Naive thymus-derived CD4-positive, alpha-beta T cell (primary cell): ENCODE measurements around the gene ACVR1B. TPM values are rescaled to one million over a fixed set of nuclear protein-coding genes. Genes with fewer than 3 reads are reported as not detected.
A peak's percentile ranks its signal among the peaks of the same experiment; 100 is the strongest.

Source experiments
- ATAC-seq: fragments of 150-1000 bp; cut with Tn5 transposase; 2 replicates; pipeline ENCODE4 v1.10.0; 2021; ENCODE audit warnings: mild to moderate bottlenecking, moderate library complexity
- CTCF ChIA-PET: fragments of 350-600 bp; sonication (Branson Sonifier 250); formaldehyde crosslinking; loops from one replicate; lab custom pipeline; 2021; ENCODE audit warnings: antibody characterized with exemption; lab: Charles Lee
- POLR2A ChIA-PET: fragments of 350-600 bp; sonication (Branson Sonifier 250); formaldehyde crosslinking; loops from one replicate; lab custom pipeline; 2021; ENCODE audit warnings: antibody characterized with exemption, inconsistent platforms; lab: Charles Lee
- DNase-seq, 9 donors: peaks; one replicate each; pipeline versions ENCODE4 v3.0.0 to v3.0.0-alpha.2; 2020 to 2022; ENCODE audit warnings: mixed read lengths in 1 of 9
- H3K27ac ChIP-seq: one replicate; pipeline ENCODE4 v1.7.0; 2013; ENCODE audit warnings: mild to moderate bottlenecking, low read depth, low read length, moderate library complexity
- H3K27me3 ChIP-seq, 2 donors: one replicate each; pipeline ENCODE4 v1.7.0; 2013; ENCODE audit warnings: low read length in 2 of 2, mild to moderate bottlenecking in 2 of 2, moderate library complexity in 2 of 2; ENCODE audit not compliant: control insufficient read depth in 2 of 2, insufficient read depth in 2 of 2
- H3K36me3 ChIP-seq, 3 experiments: 1 replicate in 2 of 3; 2 replicates in 1 of 3; pipeline ENCODE4 v1.7.0; 2013; ENCODE audit warnings: low read length in 3 of 3, mild to moderate bottlenecking in 3 of 3, moderate library complexity in 1 of 3; ENCODE audit not compliant: insufficient read depth in 3 of 3, control insufficient read depth in 2 of 3
- H3K4me1 ChIP-seq, 2 donors: one replicate each; pipeline ENCODE4 v1.7.0; 2013; ENCODE audit warnings: low read length in 2 of 2, mild to moderate bottlenecking in 2 of 2, moderate library complexity in 1 of 2; ENCODE audit not compliant: control insufficient read depth in 2 of 2, insufficient read depth in 2 of 2
- H3K4me3 ChIP-seq: 2 replicates; pipeline ENCODE4 v1.7.0; 2013; ENCODE audit warnings: mild to moderate bottlenecking, low read length
- H3K9me3 ChIP-seq, 3 experiments: 1 replicate in 2 of 3; 2 replicates in 1 of 3; pipeline ENCODE4 v1.7.0; 2013; ENCODE audit warnings: low read length in 3 of 3; ENCODE audit not compliant: control insufficient read depth in 2 of 3
- H3K27ac Mint-ChIP-seq, 9 donors: one replicate each; pipeline ENCODE4 v1.8.0; 2020 to 2022; ENCODE audit warnings: mixed read lengths in 9 of 9, mild to moderate bottlenecking in 8 of 9, moderate library complexity in 5 of 9, inconsistent platforms in 2 of 9
- H3K27me3 Mint-ChIP-seq, 5 donors: one replicate each; pipeline ENCODE4 v1.8.0; 2021 to 2022; ENCODE audit warnings: mixed read lengths in 5 of 5, mild to moderate bottlenecking in 1 of 5
- H3K36me3 Mint-ChIP-seq, 5 donors: one replicate each; pipeline ENCODE4 v1.8.0; 2020 to 2022; ENCODE audit warnings: mixed read lengths in 5 of 5, mild to moderate bottlenecking in 3 of 5, inconsistent platforms in 1 of 5
- H3K4me1 Mint-ChIP-seq, 7 donors: one replicate each; pipeline ENCODE4 v1.8.0; 2020 to 2022; ENCODE audit warnings: mixed read lengths in 7 of 7, mild to moderate bottlenecking in 3 of 7, inconsistent platforms in 1 of 7
- H3K4me3 Mint-ChIP-seq, 10 donors: one replicate each; pipeline ENCODE4 v1.8.0; 2020 to 2022; ENCODE audit warnings: mild to moderate bottlenecking in 10 of 10, mixed read lengths in 10 of 10, moderate library complexity in 6 of 10, inconsistent platforms in 2 of 10
- H3K9me3 Mint-ChIP-seq, 11 donors: one replicate each; pipeline ENCODE4 v1.8.0; 2020 to 2022; ENCODE audit warnings: mixed read lengths in 11 of 11, mild to moderate bottlenecking in 4 of 11, inconsistent platforms in 1 of 11, moderate library complexity in 1 of 11
- intact Hi-C, 2 donors: fragments of 100-400 bp; cut with micrococcal nuclease; formaldehyde crosslinking; loops; one replicate each; pipeline ENCODE4 v1.15.1; 2023
- polyA plus RNA-seq, 2 donors: library from polyadenylated mRNA; unstranded; fragments of 300-500 nt; fragmentation: Illumina TruSeq; gene quantifications; one replicate each; pipeline ENCODE4 v1.2.3, GENCODE V29; 2021
- total RNA-seq, 6 experiments: library from RNA in 5 of 6; stranded (reverse) in 5 of 6; gene quantifications; 1 replicate in 5 of 6; 2 replicates in 1 of 6; pipeline ENCODE4 v1.2.3 and lab custom pipeline; 2021 to 2026

Gene ACVR1B
- total and polyA plus RNA-seq, 7 experiments from 2014 or later, result 2.5 to 14.8 (median 12.8) TPM

- no peaks in the 10 kb centered on the region for H3K27me3 Mint-ChIP-seq
- peak overlapping the region in 5 of 9 donors; percentile 24 to 67 (median 38) for H3K27ac Mint-ChIP-seq
- H3K4me1 Mint-ChIP-seq, result peaks cover 0 to 7% (median 3%) of the 10 kb centered on the region in 7 donors
- H3K4me1 ChIP-seq, result no peaks in the 10 kb centered on the region
- peaks cover 0 to 48% (median 11%) of the 10 kb centered on the region in 5 donors for H3K36me3 Mint-ChIP-seq
- H3K9me3 Mint-ChIP-seq, result peaks cover 0 to 7% (median 0%) of the 10 kb centered on the region in 11 donors
- ATAC-seq (no peak), DNase-seq (no peak)
- no peak overlapping the region for H3K4me3 ChIP-seq
- ChIA-PET CTCF (interaction anchor here (1.2 to 13.0 kb wide), 2 partner anchors 8 to 68 kb away, joined by 4 to 316 read pairs; no protein-coding TSS in a partner anchor), POLR2A (interaction anchor here (0.9 to 1.0 kb wide), 2 partner anchors 11 to 19 kb away, joined by 3 to 4 read pairs; no protein-coding TSS in a partner anchor)
- intact Hi-C loops, result no loop called here
- peaks cover 0 to 45% (median 5%) of the 10 kb centered on the region in 3 experiments for H3K36me3 ChIP-seq
- H3K27me3 ChIP-seq, result no peaks in the 10 kb centered on the region
- H3K27ac ChIP-seq, result no peak overlapping the region
- H3K4me3 Mint-ChIP-seq, result peak overlapping the region in 1 of 10 donors; percentile 12
- peaks cover 0 to 3% (median 0%) of the 10 kb centered on the region in 3 experiments for H3K9me3 ChIP-seq
Measured at GRCh38 chr12:52013626-52014310, 62.3 kb downstream of the ACVR1B start.

- ChIA-PET POLR2A (interaction anchor here (0.5 to 1.0 kb wide), 5 partner anchors 9 to 22 kb away, joined by 3 to 4 read pairs (median 3); no protein-coding TSS in a partner anchor), CTCF (interaction anchor here (1.6 to 13.0 kb wide), 2 partner anchors 7 to 11 kb away, joined by 5 to 316 read pairs; no protein-coding TSS in a partner anchor)
- H3K4me3 ChIP-seq, result no peak overlapping the region
- ATAC-seq (no peak), DNase-seq (peak in 1 of 9 donors; percentile 25)
- Mint-ChIP-seq H3K4me1 (peaks cover 0 to 3% (median 0%) of the 10 kb centered on the region in 7 donors), H3K36me3 (peaks cover 0 to 45% (median 11%) of the 10 kb centered on the region in 5 donors), H3K27ac (peak overlapping the region in 2 of 9 donors; percentile 38 to 60), H3K4me3 (no peak overlapping the region), H3K27me3 (no peaks in the 10 kb centered on the region), H3K9me3 (peaks cover 0 to 7% (median 0%) of the 10 kb centered on the region in 11 donors)
- no peaks in the 10 kb centered on the region for H3K27me3 ChIP-seq
- peaks cover 0 to 3% (median 0%) of the 10 kb centered on the region in 3 experiments for H3K9me3 ChIP-seq
- H3K4me1 ChIP-seq, result no peaks in the 10 kb centered on the region
- intact Hi-C loops, result no loop called here
- H3K36me3 ChIP-seq, result peaks cover 0 to 45% (median 5%) of the 10 kb centered on the region in 3 experiments
- no peak overlapping the region for H3K27ac ChIP-seq
Measured at GRCh38 chr12:52014567-52015530, 63.4 kb downstream of the ACVR1B start.

GRCh38 chr12:52015532-52016041, 64.1 kb downstream of the ACVR1B start:
- Mint-ChIP-seq H3K4me3 (peak overlapping the region in 1 of 10 donors; percentile 29), H3K36me3 (peaks cover 0 to 41% (median 11%) of the 10 kb centered on the region in 5 donors), H3K27me3 (peaks cover 0 to 7% (median 0%) of the 10 kb centered on the region in 5 donors), H3K27ac (peak overlapping the region in 5 of 9 donors; percentile 1 to 52 (median 17)), H3K4me1 (peaks cover 7 to 10% (median 7%) of the 10 kb centered on the region in 7 donors), H3K9me3 (peaks cover 0 to 7% (median 0%) of the 10 kb centered on the region in 11 donors)
- H3K4me1 ChIP-seq, result no peaks in the 10 kb centered on the region
- peaks cover 0 to 40% (median 5%) of the 10 kb centered on the region in 3 experiments for H3K36me3 ChIP-seq
- DNase-seq, result peak in 1 of 9 donors; percentile 20
- ChIA-PET POLR2A (interaction anchor here (0.5 to 1.0 kb wide), 3 partner anchors 8 to 23 kb away, joined by 3 to 4 read pairs (median 3); no protein-coding TSS in a partner anchor), CTCF (interaction anchor here (0.6 to 2.2 kb wide), 3 partner anchors 10 to 236 kb away, joined by 3 to 6 read pairs (median 5); no protein-coding TSS in a partner anchor)
- H3K9me3 ChIP-seq, result peaks cover 0 to 3% (median 0%) of the 10 kb centered on the region in 3 experiments
- H3K27me3 ChIP-seq, result no peaks in the 10 kb centered on the region
- ATAC-seq, result peak; percentile 5
- intact Hi-C loops, result no loop called here
- no peak overlapping the region for H3K27ac ChIP-seq
- no peak overlapping the region for H3K4me3 ChIP-seq

GRCh38 chr12:52018433-52019112, 67.1 kb downstream of the ACVR1B start:
- Mint-ChIP-seq H3K4me1 (peaks cover 13 to 20% (median 18%) of the 10 kb centered on the region in 7 donors), H3K27ac (peak overlapping the region in 2 of 9 donors; percentile 28 to 62), H3K27me3 (peaks cover 0 to 16% (median 0%) of the 10 kb centered on the region in 5 donors), H3K4me3 (no peak overlapping the region), H3K36me3 (peaks cover 0 to 15% (median 0%) of the 10 kb centered on the region in 5 donors), H3K9me3 (peaks cover 0 to 7% (median 0%) of the 10 kb centered on the region in 11 donors)
- Histone ChIP-seq H3K4me3 (no peak overlapping the region), H3K27ac (no peak overlapping the region), H3K27me3 (no peaks in the 10 kb centered on the region), H3K9me3 (no peaks in the 10 kb centered on the region), H3K36me3 (peaks cover 0 to 16% (median 2%) of the 10 kb centered on the region in 3 experiments), H3K4me1 (peaks cover 0 to 7% of the 10 kb centered on the region in 2 donors)
- ChIA-PET POLR2A (interaction anchor here (1.1 to 10.5 kb wide), 2 partner anchors 12 to 24 kb away, joined by 3 to 162 read pairs; partner anchors contain the start of gene TAMALIN), CTCF (interaction anchor here (9.6 to 14.8 kb wide), 3 partner anchors 10 to 59 kb away, joined by 316 to 457 read pairs (median 319); partner anchors contain the start of genes ATG101, SMIM41 and TAMALIN)
- DNase-seq, result no peak
- ATAC-seq, result no peak
- intact Hi-C loops, result no loop called here

- ChIA-PET POLR2A (interaction anchor here (1.1 to 10.5 kb wide), 4 partner anchors 13 to 51 kb away, joined by 3 to 162 read pairs (median 8); partner anchors contain the start of genes ATG101 and TAMALIN), CTCF (interaction anchor here (0.7 to 14.8 kb wide), 7 partner anchors 10 to 195 kb away, joined by 3 to 457 read pairs (median 9); partner anchors contain the start of genes ATG101, SMIM41 and TAMALIN)
- H3K27ac Mint-ChIP-seq, result peak overlapping the region in 1 of 9 donors; percentile 62
- intact Hi-C loops, result no loop called here
- H3K9me3 Mint-ChIP-seq, result peaks cover 0 to 7% (median 0%) of the 10 kb centered on the region in 11 donors
- H3K36me3 Mint-ChIP-seq, result peaks cover 0 to 9% (median 0%) of the 10 kb centered on the region in 5 donors
- no peak overlapping the region for H3K4me3 Mint-ChIP-seq
- DNase-seq, result no peak
- Histone ChIP-seq H3K9me3 (no peaks in the 10 kb centered on the region), H3K27me3 (no peaks in the 10 kb centered on the region), H3K4me1 (peaks cover 6 to 14% of the 10 kb centered on the region in 2 donors), H3K4me3 (no peak overlapping the region), H3K36me3 (peaks cover 0 to 9% (median 0%) of the 10 kb centered on the region in 3 experiments), H3K27ac (no peak overlapping the region)
- peaks cover 18 to 26% (median 23%) of the 10 kb centered on the region in 7 donors for H3K4me1 Mint-ChIP-seq
- ATAC-seq, result no peak
- H3K27me3 Mint-ChIP-seq, result peaks cover 0 to 16% (median 0%) of the 10 kb centered on the region in 5 donors
Measured at GRCh38 chr12:52019113-52019770, 67.7 kb downstream of the ACVR1B start.
